Karpas-422 (cell line): Measurements from ENCODE around the gene TM2D3. TPM values are rescaled to one million over a fixed set of nuclear protein-coding genes. Genes with fewer than 3 reads are reported as not detected.

ENCODE experiments used
- DNase-seq: peaks from one replicate; pipeline ENCODE4 v3.0.0-alpha.2; 2015
- H2AFZ ChIP-seq: fragments of 200-600 bp; sonication (generic); 2 replicates; pipeline ENCODE4 v1.6.1; 2014; ENCODE audit warnings: antibody characterized with exemption, low read length, mixed read lengths
- H3K27ac ChIP-seq: fragments of 200-600 bp; sonication (generic); 2 replicates; pipeline ENCODE4 v1.5.1; 2014; ENCODE audit warnings: mild to moderate bottlenecking, low read length, moderate library complexity
- H3K27me3 ChIP-seq: fragments of 200-600 bp; sonication (generic); 2 replicates; pipeline ENCODE4 v1.6.1; 2014; ENCODE audit warnings: low read length, mixed read lengths
- H3K36me3 ChIP-seq: fragments of 200-600 bp; sonication (generic); 2 replicates; pipeline ENCODE4 v1.6.1; 2014; ENCODE audit warnings: low read length, mixed read lengths; ENCODE audit not compliant: insufficient read depth
- H3K4me1 ChIP-seq: fragments of 200-600 bp; sonication (generic); 2 replicates; pipeline ENCODE4 v1.6.1; 2014; ENCODE audit warnings: mild to moderate bottlenecking, low read length, mixed read lengths
- H3K4me2 ChIP-seq: fragments of 200-600 bp; sonication (generic); 2 replicates; pipeline ENCODE4 v1.6.1; 2014; ENCODE audit warnings: low read length, low read depth, mild to moderate bottlenecking; ENCODE audit not compliant: poor library complexity, severe bottlenecking
- H3K4me3 ChIP-seq: fragments of 200-600 bp; sonication (generic); 2 replicates; pipeline ENCODE4 v1.5.1; 2014; ENCODE audit warnings: mild to moderate bottlenecking, antibody characterized with exemption, low read length, mixed read lengths
- H3K79me2 ChIP-seq: fragments of 200-600 bp; sonication (generic); 2 replicates; pipeline ENCODE4 v1.6.1; 2014; ENCODE audit warnings: mild to moderate bottlenecking, low read length, mixed read lengths
- H3K9ac ChIP-seq: fragments of 200-600 bp; sonication (generic); 2 replicates; pipeline ENCODE4 v1.6.0; 2014; ENCODE audit warnings: low read length
- H3K9me2 ChIP-seq: fragments of 200-600 bp; sonication (generic), shearing (Covaris generic); replicated peaks from 2 replicates; pipeline ENCODE4 v1.6.0; 2014; ENCODE audit warnings: mild to moderate bottlenecking, low read length, moderate library complexity; ENCODE audit not compliant: insufficient read depth
- H3K9me3 ChIP-seq: fragments of 300-700, 200-600 bp; sonication (generic); 2 replicates; pipeline ENCODE4 v1.6.1; 2014; ENCODE audit warnings: low read length, mixed read lengths
- H4K20me1 ChIP-seq: fragments of 200-600 bp; sonication (generic); 2 replicates; pipeline ENCODE4 v1.6.1; 2014; ENCODE audit warnings: mild to moderate bottlenecking, antibody characterized with exemption, low read length, low read depth; ENCODE audit not compliant: insufficient read depth
- total RNA-seq: library from RNA; depleted of rRNA; stranded (reverse); fragments of >200 nt; shearing (Covaris generic); gene quantifications from 2 replicates; pipeline ENCODE4 v1.2.3, GENCODE V29; 2014; ENCODE audit warnings: low replicate concordance

The TM2D3 gene
- total RNA-seq, 1 experiment from 2014 or later, result 42.2 TPM

- no peaks in the 10 kb centered on the region for H3K79me2 ChIP-seq
- no peak overlapping the region for H2AFZ ChIP-seq
- no peak overlapping the region for H3K27ac ChIP-seq
- no peaks in the 10 kb centered on the region for H3K9me3 ChIP-seq
- no peaks in the 10 kb centered on the region for H3K27me3 ChIP-seq
- no peak overlapping the region for H3K4me2 ChIP-seq
- no peak for DNase-seq
- H3K9me2 ChIP-seq, result no peaks in the 10 kb centered on the region
- no peaks in the 10 kb centered on the region for H4K20me1 ChIP-seq
- no peaks in the 10 kb centered on the region for H3K36me3 ChIP-seq
- no peak overlapping the region for H3K4me3 ChIP-seq
- no peaks in the 10 kb centered on the region for H3K4me1 ChIP-seq
- no peak overlapping the region for H3K9ac ChIP-seq
Measured at GRCh38 chr15:101617390-101617965, 34.7 kb downstream of the TM2D3 start.

DNA sequence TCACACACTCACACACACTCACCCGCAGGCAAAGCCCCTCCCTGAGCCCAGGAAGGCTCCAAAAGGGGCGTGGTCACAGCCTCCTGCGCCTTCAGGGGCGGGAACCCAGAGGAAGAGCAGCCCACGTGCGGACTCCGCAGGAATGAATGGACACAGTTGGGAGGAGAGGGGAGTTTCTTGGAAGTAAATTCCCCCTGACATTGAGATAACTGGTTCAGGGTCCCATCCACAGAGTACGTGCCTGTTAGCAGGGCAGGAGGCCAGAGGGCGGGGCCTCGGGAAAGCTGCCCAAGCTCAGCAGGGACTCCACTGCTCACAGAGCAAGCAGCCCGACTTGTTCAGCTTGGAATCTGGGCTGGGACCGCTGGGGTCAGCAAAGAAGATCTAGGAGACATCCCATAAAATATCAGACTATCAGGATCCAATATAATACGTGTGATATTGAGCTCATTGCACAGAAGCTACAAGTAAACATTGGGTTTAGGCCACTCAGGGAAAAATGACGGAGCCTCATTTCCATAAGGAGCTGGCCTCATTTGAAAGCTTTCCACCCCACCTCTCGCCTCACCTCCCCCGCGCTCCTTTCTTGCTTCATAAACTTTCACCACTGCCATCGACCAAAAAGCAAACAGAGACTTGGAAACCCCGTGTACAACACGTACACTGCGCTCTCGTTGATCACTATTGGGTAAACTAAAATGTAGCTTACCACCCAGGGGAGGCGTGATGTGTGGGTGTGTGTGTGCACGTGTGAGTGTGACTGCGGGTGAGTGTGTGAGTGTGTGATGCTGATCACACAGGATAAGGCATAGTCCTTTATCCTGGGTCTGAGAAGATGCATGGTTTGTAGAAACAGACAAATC is 36.0 kb downstream of the TM2D3 start:
- H3K4me3 ChIP-seq, result no peak overlapping the region
- no peak overlapping the region for H3K4me2 ChIP-seq
- H3K9me2 ChIP-seq, result no peaks in the 10 kb centered on the region
- no peaks in the 10 kb centered on the region for H3K36me3 ChIP-seq
- DNase-seq, result no peak
- no peaks in the 10 kb centered on the region for H4K20me1 ChIP-seq
- H3K79me2 ChIP-seq, result no peaks in the 10 kb centered on the region
- no peaks in the 10 kb centered on the region for H3K9me3 ChIP-seq
- H3K27ac ChIP-seq, result no peak overlapping the region
- H3K9ac ChIP-seq, result no peak overlapping the region
- no peak overlapping the region for H2AFZ ChIP-seq
- H3K4me1 ChIP-seq, result no peaks in the 10 kb centered on the region
- no peaks in the 10 kb centered on the region for H3K27me3 ChIP-seq

GRCh38 chr15:101615414-101615985 is 36.7 kb downstream of the TM2D3 start:
- Histone ChIP-seq H3K4me2 (no peak overlapping the region), H3K27me3 (no peaks in the 10 kb centered on the region), H2AFZ (no peak overlapping the region), H3K27ac (no peak overlapping the region), H4K20me1 (no peaks in the 10 kb centered on the region), H3K36me3 (no peaks in the 10 kb centered on the region), H3K9me2 (no peaks in the 10 kb centered on the region), H3K9ac (no peak overlapping the region), H3K4me3 (no peak overlapping the region), H3K79me2 (no peaks in the 10 kb centered on the region), H3K9me3 (no peaks in the 10 kb centered on the region), H3K4me1 (no peaks in the 10 kb centered on the region)
- no peak for DNase-seq

DNA sequence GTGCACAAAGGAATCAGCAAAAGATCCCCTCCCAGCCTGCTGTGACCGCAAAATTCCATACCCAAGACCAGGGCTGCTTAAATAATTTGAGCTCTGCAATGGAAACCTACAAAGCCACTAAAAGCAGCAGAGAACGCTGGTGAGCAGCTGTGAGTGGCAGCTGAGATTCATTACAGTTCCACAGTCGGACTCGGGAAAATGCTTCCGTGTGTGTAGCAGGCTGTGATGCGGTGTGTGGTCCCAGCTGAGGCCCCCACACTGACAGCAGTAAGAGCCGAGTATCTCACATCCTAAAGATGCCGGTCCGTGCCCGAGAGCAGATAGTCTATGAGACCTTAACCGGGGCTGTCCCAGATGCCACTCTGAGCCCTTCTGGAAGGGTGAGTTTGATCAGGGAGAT is 37.4 kb downstream of the TM2D3 start:
- Histone ChIP-seq H3K27ac (no peak overlapping the region), H3K27me3 (no peaks in the 10 kb centered on the region), H3K4me2 (no peak overlapping the region), H3K9me3 (no peaks in the 10 kb centered on the region), H3K4me3 (no peak overlapping the region), H3K9me2 (no peaks in the 10 kb centered on the region), H4K20me1 (no peaks in the 10 kb centered on the region), H2AFZ (no peak overlapping the region), H3K9ac (no peak overlapping the region), H3K36me3 (no peaks in the 10 kb centered on the region), H3K79me2 (no peaks in the 10 kb centered on the region), H3K4me1 (no peaks in the 10 kb centered on the region)
- no peak for DNase-seq

DNA sequence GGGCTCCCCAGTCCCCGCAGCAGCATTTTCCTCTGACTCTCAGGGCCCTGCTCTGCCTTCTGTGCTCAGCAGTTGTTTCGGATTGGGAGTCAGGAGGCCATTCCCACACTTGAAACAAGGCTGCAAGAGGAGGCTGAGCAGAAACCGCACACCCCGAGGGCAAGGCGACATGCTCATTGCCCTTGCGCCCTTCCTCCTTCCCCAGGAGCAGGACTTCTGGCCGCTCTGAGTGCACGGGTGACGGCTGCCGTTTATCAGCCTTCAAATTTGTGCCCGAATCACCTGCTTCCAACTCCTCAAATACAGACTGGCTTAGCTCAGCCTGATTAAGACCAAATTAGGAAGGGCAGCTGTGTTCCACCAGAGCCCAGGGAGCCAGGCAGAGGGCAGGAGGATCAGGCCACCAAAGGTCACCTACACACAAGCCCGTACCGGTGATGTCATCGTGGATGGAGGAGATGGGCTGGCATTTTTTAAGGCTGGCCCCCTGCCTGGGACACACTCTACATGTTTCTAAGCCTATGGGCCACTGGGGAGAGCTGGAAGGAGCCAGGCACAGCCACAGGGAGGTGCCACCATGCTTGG is 38.1 kb downstream of the TM2D3 start:
- H3K4me1 ChIP-seq, result no peaks in the 10 kb centered on the region
- H3K79me2 ChIP-seq, result no peaks in the 10 kb centered on the region
- no peaks in the 10 kb centered on the region for H3K36me3 ChIP-seq
- no peaks in the 10 kb centered on the region for H3K27me3 ChIP-seq
- no peak overlapping the region for H3K4me3 ChIP-seq
- no peak overlapping the region for H3K9ac ChIP-seq
- H2AFZ ChIP-seq, result no peak overlapping the region
- H3K9me2 ChIP-seq, result no peaks in the 10 kb centered on the region
- no peak overlapping the region for H3K27ac ChIP-seq
- no peaks in the 10 kb centered on the region for H4K20me1 ChIP-seq
- no peaks in the 10 kb centered on the region for H3K9me3 ChIP-seq
- H3K4me2 ChIP-seq, result no peak overlapping the region
- DNase-seq, result no peak

- H3K27me3 ChIP-seq, result no peaks in the 10 kb centered on the region
- H3K9ac ChIP-seq, result no peak overlapping the region
- no peak overlapping the region for H2AFZ ChIP-seq
- no peaks in the 10 kb centered on the region for H3K79me2 ChIP-seq
- no peaks in the 10 kb centered on the region for H4K20me1 ChIP-seq
- H3K4me3 ChIP-seq, result no peak overlapping the region
- H3K4me2 ChIP-seq, result no peak overlapping the region
- no peak for DNase-seq
- H3K9me3 ChIP-seq, result no peaks in the 10 kb centered on the region
- no peaks in the 10 kb centered on the region for H3K4me1 ChIP-seq
- no peak overlapping the region for H3K27ac ChIP-seq
- no peaks in the 10 kb centered on the region for H3K36me3 ChIP-seq
- no peaks in the 10 kb centered on the region for H3K9me2 ChIP-seq
Measured at GRCh38 chr15:101613130-101614000, 38.8 kb downstream of the TM2D3 start.

GRCh38 chr15:101612676-101613075 is 39.5 kb downstream of the TM2D3 start:
- no peak overlapping the region for H3K9ac ChIP-seq

More at GRCh38 chr15:101612676-101613075, 39.5 kb downstream of the TM2D3 start:
- no peaks in the 10 kb centered on the region for H4K20me1 ChIP-seq
- no peaks in the 10 kb centered on the region for H3K27me3 ChIP-seq
- H3K27ac ChIP-seq, result no peak overlapping the region
- no peak overlapping the region for H3K4me3 ChIP-seq
- no peak for DNase-seq
- H3K4me1 ChIP-seq, result no peaks in the 10 kb centered on the region
- no peak overlapping the region for H3K4me2 ChIP-seq
- H3K79me2 ChIP-seq, result no peaks in the 10 kb centered on the region
- no peak overlapping the region for H2AFZ ChIP-seq
- no peaks in the 10 kb centered on the region for H3K36me3 ChIP-seq
- no peaks in the 10 kb centered on the region for H3K9me2 ChIP-seq
- no peaks in the 10 kb centered on the region for H3K9me3 ChIP-seq
